GM18508 (cell line): ENCODE data around the gene MGA.
A peak's percentile ranks its signal among the peaks of the same experiment; 100 is the strongest.

Experiments used
- ATAC-seq: cut with Tn5 transposase; IDR thresholded peaks from one replicate; pipeline ENCODE4 v1.9.1; 2021; ENCODE audit warnings: moderate number of reproducible peaks; ENCODE audit not compliant: insufficient read depth, unreplicated experiment

Gene MGA

GRCh38 chr15:41660235-41661077 lies at the start of gene MGA:
TSS of gene MGA (plus strand) at chr15:41660405.
- ATAC-seq, result peak; percentile 42

- ATAC-seq, result no peak
These were observed 39.5 kb upstream of the MGA start for GRCh38 chr15:41620536-41621199.

- ATAC-seq, result no peak
These were observed 38.7 kb upstream of the MGA start for GRCh38 chr15:41621200-41622193.

GRCh38 chr15:41622901-41623300 lies 37.3 kb upstream of the MGA start:
- ATAC-seq, result no peak

- ATAC-seq, result no peak
These were observed 33.0 kb upstream of the MGA start for GRCh38 chr15:41627203-41627602.

GRCh38 chr15:41629463-41629862 lies 30.7 kb upstream of the MGA start:
- no peak for ATAC-seq

- ATAC-seq, result no peak
These were observed 30.3 kb upstream of the MGA start for GRCh38 chr15:41629883-41630282.

- no peak for ATAC-seq
These were observed 29.5 kb upstream of the MGA start for GRCh38 chr15:41630616-41631217.

- ATAC-seq, result no peak
These were observed 28.2 kb upstream of the MGA start for GRCh38 chr15:41631880-41632470.

- ATAC-seq, result no peak
These were observed 26.6 kb upstream of the MGA start for GRCh38 chr15:41633609-41634008.

- ATAC-seq, result no peak
These were observed 26.1 kb upstream of the MGA start for GRCh38 chr15:41634072-41634626.

GRCh38 chr15:41637086-41637485 lies 23.1 kb upstream of the MGA start:
- no peak for ATAC-seq

GRCh38 chr15:41640985-41641384 lies 19.2 kb upstream of the MGA start:
- no peak for ATAC-seq

GRCh38 chr15:41647262-41647661 lies 12.9 kb upstream of the MGA start:
- ATAC-seq, result no peak

- ATAC-seq, result no peak
These were observed 12.1 kb upstream of the MGA start for GRCh38 chr15:41648097-41648496.

GRCh38 chr15:41648770-41649169 lies 11.4 kb upstream of the MGA start:
- no peak for ATAC-seq

- ATAC-seq, result no peak
These were observed 9.4 kb upstream of the MGA start for GRCh38 chr15:41650806-41651205.

GRCh38 chr15:41651373-41651772 lies 8.8 kb upstream of the MGA start:
- ATAC-seq, result no peak

GRCh38 chr15:41653760-41654159 lies 6.4 kb upstream of the MGA start:
- ATAC-seq, result no peak

- ATAC-seq, result no peak
These were observed 4.5 kb upstream of the MGA start for GRCh38 chr15:41655716-41656115.
